ENCODE measurements around the gene AZIN2.
A peak's percentile ranks its signal among the peaks of the same experiment; 100 is the strongest.
"Not testable (repeated sequence)": the region's sequence is repeated elsewhere in the genome, so short reads cannot be mapped to it uniquely, and the experiment has no call there.

The AZIN2 gene

DNA sequence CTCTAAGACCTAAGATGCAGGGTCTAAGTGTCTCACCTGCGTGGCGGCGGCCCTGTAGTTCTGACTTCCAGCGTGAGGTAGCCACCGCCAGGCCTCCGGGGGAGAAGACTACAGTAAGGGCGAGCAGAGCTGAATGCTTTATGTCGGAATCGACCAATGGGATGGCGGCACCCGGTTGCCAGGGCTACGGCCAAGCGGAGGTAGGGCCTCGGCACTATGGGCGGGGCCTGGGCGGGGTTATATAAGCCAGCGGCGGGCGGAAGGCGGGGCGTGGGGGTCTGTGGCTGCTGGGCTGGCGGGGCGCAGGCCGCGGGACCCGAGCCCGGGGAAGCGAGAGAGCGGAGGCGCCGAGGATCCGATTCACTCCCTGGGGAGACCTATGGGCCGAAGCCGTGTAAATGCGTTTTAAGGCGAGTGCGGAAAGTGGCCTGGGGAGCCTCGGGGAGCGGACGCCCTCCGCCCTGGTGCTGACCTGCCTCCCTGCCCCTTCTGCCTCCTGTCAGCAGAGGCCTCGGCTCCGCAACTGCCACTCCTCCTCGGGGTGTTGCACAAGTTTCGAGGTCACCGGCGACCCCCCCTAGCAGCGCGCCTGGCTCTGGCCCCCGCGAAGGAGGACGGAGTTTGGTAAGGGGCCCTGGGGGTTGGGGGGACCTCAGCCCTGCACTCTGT is at the start of gene AZIN2:
TSS of gene AZIN2 (plus strand) at position 269 of the 669 bp plus-strand sequence. CDS start 1,097 bp downstream, outside the sequence.
- FAIRE-seq: peak; percentile 95
- peak; percentile 82 for DNase-seq (ENCODE audit: insufficient read length, low spot score)

DNA sequence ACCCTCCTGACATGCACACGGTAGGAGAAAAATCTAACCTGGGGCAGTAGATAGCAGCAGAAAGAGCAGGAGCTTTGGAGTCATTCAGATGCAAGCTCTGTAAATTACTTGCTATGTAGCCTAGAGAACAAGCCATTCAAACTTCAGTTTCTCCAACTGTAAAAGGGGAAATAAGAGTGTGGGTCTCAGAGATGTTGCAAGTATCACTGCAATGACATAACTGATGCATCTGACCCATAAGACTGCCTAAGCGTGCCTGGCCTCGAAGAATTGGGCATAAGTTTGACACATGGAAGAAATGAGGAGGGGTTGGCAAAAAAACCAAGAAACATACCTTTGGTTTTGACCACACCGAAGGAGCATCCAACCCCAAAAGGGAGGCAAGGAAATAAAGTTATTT is 49.4 kb upstream of the AZIN2 start:
- no peak for FAIRE-seq

DNA sequence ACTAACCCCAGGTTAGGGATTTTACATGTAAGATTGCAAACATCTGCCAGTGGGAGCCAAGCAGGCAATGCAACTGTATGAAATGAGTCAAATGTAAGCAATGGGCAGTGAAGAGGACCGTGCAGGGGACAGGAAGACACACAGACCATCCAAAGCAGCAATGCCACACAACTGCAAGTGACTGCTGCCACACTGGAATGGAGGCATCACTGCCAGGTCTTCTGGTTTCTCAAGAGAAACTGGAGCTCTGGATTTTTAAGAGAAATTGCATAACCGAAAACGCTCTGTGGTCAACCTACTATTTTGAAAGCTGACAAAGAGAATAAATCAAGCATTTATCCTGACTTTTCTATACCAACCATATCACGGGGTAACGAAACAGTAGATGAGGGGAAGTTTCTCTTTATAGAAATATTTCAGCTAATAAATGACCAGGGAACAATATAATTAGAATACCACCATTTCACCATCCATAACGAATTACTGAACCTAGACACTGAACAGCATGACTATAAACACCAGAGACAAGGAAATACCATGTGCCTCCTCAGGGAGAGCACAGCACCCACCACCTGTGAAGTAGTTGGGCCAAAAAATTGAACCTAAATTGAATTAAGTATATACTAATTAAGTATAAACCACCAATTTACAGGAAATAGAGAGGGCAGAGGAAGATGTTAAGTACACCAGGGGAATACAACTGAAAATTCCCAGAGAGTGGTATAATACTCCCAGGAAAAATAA is 48.7 kb upstream of the AZIN2 start:
- FAIRE-seq: no peak
- DNase-seq (ENCODE audit: insufficient read length, low spot score): no peak

More for the DNA sequence above, 49.4 kb upstream of the AZIN2 start:
- DNase-seq (ENCODE audit: insufficient read length, low spot score): no peak

DNA sequence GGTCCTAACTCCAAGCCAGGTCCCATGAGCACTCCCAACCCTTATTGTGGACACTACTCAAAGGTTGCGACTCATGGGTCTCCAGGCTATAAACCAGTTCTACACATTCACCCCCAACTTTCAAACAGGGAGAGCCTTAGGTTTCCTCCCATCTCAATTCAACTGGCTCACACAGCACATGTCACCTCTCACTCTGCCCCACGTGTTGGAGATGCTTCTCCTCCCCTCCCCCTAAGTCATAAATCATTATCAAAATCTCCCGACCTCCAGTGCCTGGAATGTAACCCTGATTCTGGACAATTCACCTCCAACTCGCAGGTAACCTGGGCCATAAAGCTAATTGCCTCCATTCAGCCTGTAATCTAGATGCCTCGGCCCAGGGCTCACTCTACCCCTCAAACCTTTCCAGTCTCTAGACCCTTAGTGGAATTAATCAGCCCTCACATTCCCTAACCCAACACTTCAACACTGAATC is 44.9 kb upstream of the AZIN2 start:
- DNase-seq (ENCODE audit: insufficient read length, low spot score): no peak
- FAIRE-seq: no peak

DNA sequence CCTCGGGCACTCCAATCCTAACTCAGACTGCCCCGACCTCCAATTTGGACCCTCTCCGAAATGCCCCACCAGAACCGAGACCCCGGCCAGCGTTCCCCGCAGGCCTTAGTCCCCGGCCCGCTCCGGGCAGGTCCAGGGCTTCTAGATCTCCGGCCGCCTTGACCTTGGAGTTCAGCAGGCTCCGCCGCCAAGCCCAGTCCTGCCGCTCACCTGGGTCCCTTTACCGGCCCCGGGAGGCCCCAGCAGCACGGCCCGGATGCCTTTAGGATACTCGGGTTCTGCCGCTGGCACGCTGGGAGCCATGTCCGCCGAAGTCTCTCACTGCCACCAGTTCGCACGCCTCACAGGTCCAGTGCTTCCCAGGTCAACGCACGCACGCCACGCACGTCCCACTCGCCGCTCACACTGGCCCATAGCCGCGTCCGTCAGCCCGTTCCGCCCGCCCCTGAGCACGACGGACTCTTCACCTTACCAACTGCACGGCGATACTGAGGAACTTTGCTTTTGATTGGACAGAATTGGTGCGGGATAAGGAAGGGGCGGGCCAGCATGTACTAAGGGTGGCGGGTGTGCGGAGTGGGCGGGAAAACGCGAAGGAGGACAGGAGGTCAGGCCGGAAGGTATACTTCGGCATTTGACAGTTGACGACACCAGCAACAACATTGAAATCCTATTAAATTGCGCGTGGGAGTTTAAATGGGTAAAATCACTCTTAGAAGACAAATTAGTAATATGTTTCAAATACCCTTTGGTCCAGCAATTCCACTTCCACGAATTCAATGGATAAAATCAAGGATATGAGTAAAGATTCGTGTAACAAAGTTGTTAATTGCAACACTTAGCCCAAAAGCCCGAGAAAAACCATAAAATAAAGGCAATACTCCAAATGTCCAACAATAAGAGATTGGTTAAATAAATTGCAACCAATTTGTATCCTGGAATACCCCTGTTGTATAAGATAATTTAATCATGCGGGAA is 44.1 kb upstream of the AZIN2 start, which contains the start of gene AK2:
TSS of gene AK2 (minus strand) at position 358 of the 978 bp plus-strand sequence. CDS start at position 303, 55 bp downstream.
- peak; percentile 95 for FAIRE-seq
- DNase-seq (ENCODE audit: insufficient read length, low spot score): peak; percentile 91

DNA sequence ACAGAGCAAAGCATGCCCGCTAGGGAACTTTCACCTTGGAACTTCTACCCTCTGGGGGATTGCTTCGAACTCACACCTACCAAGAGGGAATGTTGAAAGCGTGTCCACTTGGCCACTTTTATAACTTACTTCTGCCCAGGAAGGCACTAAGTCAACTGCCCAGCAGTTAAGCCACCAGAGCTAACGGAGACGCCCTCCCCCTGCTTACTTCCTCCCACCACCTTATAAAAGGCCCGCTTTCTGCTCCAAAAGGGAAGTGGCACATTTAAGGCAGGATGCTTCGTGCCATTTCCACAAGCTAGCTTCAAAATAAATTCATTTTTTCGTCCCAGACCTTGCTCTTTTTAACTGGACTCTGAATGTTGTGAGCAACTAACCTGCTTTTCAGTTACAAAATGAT is 41.1 kb upstream of the AZIN2 start:
- DNase-seq (ENCODE audit: insufficient read length, low spot score) (no peak), FAIRE-seq (no peak)

DNA sequence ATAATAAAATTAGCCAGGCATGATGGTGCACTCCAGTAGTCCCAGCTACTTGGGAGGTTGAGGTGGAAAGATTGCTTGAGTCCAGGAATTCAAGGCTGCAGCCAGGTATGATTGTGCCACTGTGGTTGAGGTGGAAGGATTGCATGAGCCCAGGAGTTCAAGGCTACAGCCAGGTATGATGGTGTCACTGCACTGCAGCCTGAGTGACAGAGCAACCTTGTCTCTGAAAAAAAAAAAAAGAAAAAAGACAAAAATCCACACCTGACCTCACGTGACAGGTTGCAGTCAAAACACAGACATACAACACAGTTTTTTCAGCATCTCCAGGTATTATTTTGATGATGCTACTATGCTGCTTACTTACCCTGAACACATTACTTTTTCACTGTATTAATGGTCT is 39.9 kb upstream of the AZIN2 start:
- FAIRE-seq (no peak), DNase-seq (ENCODE audit: insufficient read length, low spot score) (no peak)

DNA sequence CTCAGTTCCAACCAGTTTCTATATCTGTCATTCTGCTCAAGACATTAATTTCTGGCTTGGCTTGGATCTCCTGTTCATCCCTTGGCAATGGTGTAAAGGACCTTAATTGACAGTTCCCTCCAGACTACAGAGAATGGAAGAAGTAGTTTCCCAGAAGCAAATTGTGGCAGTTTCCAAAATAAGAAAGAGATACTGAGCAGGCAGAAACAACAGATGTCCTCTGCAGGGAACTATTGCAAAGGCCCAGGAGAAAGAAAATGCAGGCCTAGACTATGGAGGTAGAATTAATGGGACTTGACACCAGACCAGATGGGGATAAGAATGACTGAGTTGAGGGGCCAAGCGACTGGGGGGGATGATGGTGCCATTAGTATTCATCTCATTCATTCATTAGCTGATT is 38.1 kb upstream of the AZIN2 start:
- DNase-seq (ENCODE audit: insufficient read length, low spot score): no peak
- FAIRE-seq: no peak

DNA sequence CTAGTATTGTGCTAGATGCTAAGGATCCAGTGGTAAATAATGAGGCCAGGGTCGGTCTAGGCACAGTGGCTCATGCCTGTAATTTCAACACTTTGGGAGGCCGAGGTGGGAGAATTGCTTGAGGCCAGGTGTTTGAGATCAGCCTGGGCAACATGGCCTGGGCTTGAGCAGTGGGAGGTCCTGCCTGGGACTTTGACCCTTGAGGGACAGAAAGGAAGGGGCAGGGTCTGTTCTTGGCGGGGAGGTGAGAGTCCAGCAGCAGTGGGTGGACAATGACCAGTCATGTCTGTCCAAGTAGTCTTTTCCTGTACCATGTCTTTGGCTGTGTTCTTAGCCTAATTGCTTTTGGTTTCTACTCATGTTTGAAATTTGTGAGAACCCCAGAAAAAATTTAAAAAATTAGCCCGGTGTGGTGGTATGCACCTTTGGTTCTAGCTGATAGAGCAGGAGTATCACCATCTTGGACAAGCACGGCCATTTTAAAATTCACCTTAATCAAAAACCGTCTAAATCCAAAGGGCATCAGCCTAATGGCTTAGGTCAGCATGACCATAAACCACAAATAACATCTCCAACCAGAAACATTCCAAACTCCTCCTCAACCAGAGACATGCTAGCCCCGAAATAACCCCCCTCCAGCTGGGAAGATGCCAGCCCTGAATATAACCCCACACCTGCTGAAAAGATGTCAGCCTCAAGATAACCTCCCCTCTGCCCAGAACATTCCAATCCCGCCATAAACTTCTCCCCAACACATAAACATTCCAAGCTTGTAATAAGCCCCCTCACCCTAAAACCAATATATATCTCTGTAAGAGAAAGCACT is 37.5 kb upstream of the AZIN2 start:
- no peak for FAIRE-seq
- DNase-seq (ENCODE audit: insufficient read length, low spot score): no peak

DNA sequence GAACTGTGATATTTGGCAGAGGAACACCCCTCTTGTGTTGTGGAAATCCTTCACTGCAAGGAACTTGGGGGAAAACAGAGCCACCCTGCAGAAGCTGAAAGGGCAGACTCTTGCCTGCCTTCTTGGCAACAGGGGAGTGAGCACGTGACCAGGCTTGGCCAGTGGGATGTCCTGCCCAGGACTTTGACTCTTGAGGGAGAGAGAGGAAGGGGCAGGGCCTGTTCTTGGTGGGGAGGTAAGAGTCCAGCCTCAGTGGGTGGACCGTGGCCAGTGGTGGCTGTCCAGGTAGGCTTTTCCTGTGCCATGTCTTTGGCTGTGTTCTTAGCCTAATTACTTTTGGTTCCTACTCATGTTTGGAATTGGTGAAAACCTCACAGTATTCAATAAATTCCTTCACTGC is 35.7 kb upstream of the AZIN2 start:
- FAIRE-seq: no peak
- DNase-seq (ENCODE audit: insufficient read length, low spot score): no peak

DNA sequence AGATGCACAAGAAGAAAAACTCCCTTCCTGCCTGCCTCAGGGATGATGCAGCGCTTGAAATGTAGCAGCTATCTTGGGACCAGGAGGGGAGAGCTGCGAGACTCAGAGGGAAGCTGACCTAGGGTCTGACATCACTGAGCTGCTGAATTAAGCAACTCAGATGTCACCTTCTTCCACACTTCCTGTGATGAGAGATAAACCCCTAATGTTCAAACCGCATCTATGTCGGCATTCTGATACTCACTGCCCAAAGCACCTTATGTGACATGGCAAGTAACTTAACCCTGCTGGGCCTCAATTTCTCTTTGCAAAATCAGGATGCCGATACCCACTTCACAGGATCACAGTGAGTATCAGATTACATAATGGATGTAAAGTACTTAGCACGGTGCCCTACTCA is 35.1 kb upstream of the AZIN2 start:
- no peak for DNase-seq (ENCODE audit: insufficient read length, low spot score)

DNA sequence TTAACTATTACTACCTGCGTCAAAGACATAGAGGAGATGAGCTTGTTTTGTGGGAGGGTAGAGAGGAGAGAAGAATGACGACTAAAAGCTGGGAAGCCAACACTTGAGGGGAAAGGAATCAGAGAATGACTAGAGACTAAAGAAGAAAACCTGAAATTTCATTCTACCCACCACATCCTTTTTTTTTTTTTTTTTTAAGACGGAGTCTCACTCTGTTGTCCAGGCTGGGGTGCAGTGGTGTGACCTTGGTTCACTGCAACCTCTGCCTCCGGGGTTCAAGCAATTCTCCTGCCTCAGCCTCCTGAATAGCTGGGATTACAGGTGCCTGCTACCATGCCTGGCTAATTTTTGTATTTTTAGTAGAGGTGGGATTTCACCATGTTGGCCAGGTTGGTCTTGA is 34.7 kb upstream of the AZIN2 start:
- not testable (repeated sequence) for FAIRE-seq; DNase-seq (ENCODE audit: insufficient read length, low spot score)

More for the DNA sequence above, 35.1 kb upstream of the AZIN2 start:
- FAIRE-seq: no peak

DNA sequence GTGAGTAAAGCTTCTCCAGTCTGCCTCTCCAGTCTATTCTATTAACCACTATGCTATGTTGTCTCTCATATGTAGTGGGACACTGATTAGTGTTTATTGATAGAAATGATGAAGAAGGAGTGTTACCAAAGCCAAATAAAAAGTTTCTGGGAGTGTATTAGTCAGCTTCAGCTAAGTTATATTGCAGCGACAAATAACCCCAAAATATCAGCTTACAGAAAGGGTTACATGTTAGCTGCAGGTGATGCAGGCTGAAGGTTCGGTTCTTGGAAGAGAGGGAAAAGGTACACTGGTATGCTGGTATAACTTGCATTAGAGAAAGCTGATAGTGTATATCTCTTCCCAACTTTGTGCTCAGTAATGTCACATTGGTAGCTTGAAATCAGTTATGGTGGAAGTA is 33.7 kb upstream of the AZIN2 start:
- no peak for FAIRE-seq

DNA sequence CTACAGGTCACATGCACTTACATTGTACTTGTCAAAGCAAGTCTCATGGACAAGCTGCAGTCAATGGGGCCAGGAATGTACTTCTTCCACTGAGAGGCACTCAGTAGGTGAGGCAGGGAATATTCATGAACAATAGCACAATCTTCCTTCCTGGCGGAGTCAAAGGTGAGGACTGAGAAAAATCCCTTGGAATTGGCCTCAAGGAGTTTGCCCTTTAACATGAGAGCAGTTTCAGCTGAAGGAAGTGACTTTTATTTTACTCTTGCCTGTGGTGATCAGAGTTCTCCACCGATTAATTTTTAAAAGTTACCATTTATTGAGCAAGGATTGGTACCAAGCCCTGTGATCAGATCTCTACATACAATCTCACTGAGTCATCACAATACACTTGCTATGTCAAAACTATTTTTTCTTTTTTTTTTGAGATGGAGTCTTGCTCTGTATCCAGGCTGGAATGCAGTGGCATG is 33.1 kb upstream of the AZIN2 start:
- DNase-seq (ENCODE audit: insufficient read length, low spot score): no peak
- FAIRE-seq: no peak

More for the DNA sequence above, 33.7 kb upstream of the AZIN2 start:
- DNase-seq (ENCODE audit: insufficient read length, low spot score): no peak

DNA sequence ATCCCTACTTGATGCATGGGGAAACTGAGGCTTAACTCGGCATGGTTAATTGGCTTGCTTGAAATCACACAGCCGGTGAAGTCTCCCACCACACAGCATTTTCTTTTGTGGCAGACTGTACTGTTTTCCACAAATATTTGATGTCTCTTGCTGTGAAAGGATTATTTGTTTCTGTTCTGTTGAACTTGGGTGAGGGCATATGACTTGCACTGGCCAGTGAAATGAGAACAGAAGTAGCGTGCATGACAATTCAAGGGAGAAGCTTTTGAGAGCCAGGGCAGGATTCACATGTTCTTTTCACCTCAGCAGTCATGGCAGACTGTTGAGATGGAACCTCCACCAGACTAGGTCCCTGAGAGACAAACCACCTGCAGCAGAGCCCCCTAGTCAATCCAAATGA is 32.5 kb upstream of the AZIN2 start:
- DNase-seq (ENCODE audit: insufficient read length, low spot score) (no peak), FAIRE-seq (no peak)

DNA sequence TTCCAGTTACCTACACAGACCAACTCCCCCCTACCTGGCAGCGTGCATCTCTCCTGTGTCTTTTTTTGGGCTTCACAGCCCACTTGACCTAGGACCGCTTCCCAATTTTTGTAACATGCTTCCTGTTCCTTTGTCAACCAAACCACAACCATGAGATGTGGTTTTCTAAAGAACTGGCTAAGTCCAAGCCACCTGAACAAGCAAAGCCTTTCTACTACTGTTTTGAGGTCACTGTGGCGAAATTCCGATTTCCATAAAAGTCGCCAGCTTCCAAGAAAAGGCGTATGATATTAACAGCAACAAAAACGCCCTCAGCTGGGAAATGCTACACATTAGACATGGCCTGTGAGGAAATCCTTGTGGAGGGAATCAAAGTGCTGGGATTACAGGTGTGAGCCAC is 31.6 kb upstream of the AZIN2 start:
- no peak for FAIRE-seq
- DNase-seq (ENCODE audit: insufficient read length, low spot score): no peak

DNA sequence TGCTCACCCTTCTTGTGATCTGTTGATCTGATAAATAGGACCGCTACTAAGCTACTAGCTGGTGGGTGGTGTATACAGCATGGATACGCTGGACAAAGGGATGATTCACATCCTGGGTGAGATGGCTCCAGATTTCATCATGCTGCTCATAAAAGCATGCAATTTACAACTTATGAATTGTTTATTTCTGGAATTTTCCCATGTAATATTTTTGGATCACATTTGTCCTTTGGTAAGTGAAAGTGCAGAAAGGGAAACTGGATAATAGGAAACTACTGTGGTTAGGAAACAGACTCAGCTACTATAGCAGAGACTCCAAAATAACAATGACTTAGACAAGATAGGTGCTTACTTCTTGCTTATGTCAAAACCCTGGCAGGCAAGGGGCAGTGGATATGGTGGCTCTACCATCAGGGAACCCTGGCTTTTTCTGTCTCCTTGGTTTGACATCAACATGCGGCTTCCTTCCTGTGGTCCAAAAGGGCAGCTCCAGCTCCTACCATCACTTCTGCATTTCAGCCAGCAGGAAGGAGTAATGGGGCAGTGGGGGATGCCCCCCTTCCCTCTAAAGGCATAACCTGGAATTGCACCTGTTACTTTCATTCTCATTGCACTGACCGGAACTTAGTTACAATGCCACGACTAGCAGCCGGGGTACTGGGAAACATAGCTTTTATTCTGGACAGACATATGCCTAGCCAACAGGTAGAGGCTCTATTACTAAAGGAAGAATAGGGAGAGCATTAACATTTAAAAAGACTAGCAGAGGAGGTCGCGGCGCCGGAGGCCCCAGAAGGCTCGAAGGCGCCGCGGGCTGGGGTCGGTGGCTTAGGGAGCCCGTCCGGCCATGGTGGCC is 30.5 kb upstream of the AZIN2 start:
- DNase-seq (ENCODE audit: insufficient read length, low spot score) (no peak), FAIRE-seq (no peak)

DNA sequence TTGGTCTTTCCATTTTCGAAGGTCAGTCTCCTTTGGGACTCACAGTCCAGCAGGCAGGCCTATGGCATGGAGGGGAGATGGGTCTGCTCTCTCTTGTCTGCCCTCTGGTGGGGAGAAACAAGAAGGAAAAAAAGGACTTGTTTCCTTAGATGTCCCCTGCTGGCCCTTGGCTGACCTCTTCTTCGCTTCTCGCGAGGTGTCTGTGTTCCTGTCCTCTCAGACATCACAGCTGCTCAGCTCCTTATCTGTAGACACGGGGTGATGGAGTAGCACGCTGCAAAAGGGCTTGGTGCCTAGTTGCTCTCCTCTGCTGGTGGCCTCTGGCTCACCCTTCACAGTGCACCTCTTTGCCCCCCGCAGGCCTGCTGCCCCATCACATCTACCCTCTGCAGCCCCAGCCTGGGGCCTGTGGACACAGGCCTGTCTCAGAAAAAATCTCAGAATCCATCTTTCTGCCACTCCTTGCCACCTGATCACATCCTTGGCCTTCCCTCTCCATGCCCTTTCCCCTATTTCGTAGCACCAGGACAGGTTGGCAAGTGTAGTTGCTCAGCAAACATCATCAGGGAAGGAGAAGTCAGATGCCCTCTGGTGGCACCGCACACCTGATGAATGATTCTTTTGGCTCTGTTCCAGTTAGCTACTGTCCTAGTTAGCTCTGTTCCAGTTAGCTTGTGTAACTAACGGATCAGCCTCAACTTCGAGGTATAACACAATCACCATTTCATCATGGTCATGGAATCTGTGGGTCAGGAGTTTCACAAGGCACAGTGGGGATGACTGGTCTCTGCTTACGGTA is 25.5 kb upstream of the AZIN2 start:
- FAIRE-seq: peak; percentile 61
- DNase-seq (ENCODE audit: insufficient read length, low spot score): peak; percentile 52

Data from GM19239 (cell line).